Effector memory CD4-positive, alpha-beta T cell (primary cell): ENCODE results near the gene REPS1.

ENCODE experiments used
- DNase-seq, 3 donors: peaks; one replicate each; pipeline ENCODE4 v3.0.0-alpha.2; 2020
- H3K27ac ChIP-seq: 2 replicates; pipeline ENCODE4 v1.7.0; 2013; ENCODE audit warnings: mild to moderate bottlenecking, low read length, moderate library complexity; ENCODE audit not compliant: insufficient read depth, poor library complexity, severe bottlenecking
- H3K27me3 ChIP-seq: replicated peaks from 2 replicates; pipeline ENCODE4 v1.7.0; 2013; ENCODE audit warnings: mild to moderate bottlenecking, low read length; ENCODE audit not compliant: insufficient read depth, control insufficient read depth, poor library complexity, severe bottlenecking
- H3K36me3 ChIP-seq: 2 replicates; pipeline ENCODE4 v1.7.0; 2013; ENCODE audit warnings: mild to moderate bottlenecking, low read length, moderate library complexity; ENCODE audit not compliant: control insufficient read depth, insufficient read depth
- H3K4me1 ChIP-seq: 2 replicates; pipeline ENCODE4 v1.7.0; 2013; ENCODE audit warnings: low read length, mild to moderate bottlenecking; ENCODE audit not compliant: control insufficient read depth, insufficient read depth, poor library complexity, severe bottlenecking
- H3K4me3 ChIP-seq: 2 replicates; pipeline ENCODE4 v1.7.0; 2013; ENCODE audit warnings: low read length, low read depth, mild to moderate bottlenecking; ENCODE audit not compliant: insufficient read depth, poor library complexity, severe bottlenecking
- H3K9me3 ChIP-seq: 2 replicates; pipeline ENCODE4 v1.7.0; 2013; ENCODE audit warnings: mild to moderate bottlenecking, low read length, moderate library complexity; ENCODE audit not compliant: control insufficient read depth

The REPS1 gene

DNA sequence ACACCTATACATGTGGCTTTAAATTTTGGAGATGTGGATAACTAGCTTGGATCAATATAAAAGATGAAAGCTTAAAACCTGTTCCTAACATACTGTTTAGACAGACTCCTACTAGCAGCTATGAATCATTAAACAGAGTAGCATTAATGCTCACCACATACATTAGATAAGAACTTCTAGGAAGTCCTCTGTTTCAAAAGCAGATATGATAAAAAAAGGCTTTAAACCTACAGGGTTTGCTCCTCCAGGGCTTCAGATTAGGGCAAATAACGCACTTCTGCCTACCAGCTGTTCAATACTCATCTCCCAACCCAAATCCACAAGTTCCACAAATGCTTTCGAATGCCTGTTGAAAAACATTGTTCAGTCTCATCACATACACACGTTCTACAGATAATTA, 1.5 kb downstream of the REPS1 start:
- Histone ChIP-seq H3K4me3 (peak overlapping the region; percentile 93), H3K9me3 (no peaks in the 10 kb centered on the region), H3K4me1 (peaks cover 9% of the 10 kb centered on the region), H3K27me3 (no peaks in the 10 kb centered on the region), H3K27ac (peak overlapping the region; percentile 80), H3K36me3 (no peaks in the 10 kb centered on the region)
- DNase-seq, result no peak

DNA sequence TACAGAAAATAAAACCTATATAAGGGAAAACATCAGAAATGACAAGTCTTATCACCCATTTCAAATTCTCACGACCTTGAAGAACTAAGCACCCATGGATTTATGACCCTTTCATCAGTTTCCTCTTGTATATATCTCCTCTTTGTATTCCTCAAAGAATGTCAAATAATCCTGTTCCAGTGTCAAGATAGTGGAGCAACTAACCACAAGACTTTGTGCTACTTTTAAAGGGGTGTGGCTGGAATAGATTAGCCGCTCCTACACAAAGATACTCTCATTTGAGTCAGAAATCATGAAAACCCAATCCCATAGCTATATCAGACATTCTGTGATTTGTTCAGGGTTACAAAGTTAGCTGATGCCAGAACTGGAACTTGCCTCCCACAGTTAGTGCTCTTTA, 6.6 kb downstream of the REPS1 start:
- no peaks in the 10 kb centered on the region for H3K9me3 ChIP-seq
- no peak overlapping the region for H3K4me3 ChIP-seq
- no peaks in the 10 kb centered on the region for H3K36me3 ChIP-seq
- DNase-seq, result no peak
- H3K27ac ChIP-seq, result no peak overlapping the region
- peaks cover 3% of the 10 kb centered on the region for H3K4me1 ChIP-seq
- no peaks in the 10 kb centered on the region for H3K27me3 ChIP-seq

DNA sequence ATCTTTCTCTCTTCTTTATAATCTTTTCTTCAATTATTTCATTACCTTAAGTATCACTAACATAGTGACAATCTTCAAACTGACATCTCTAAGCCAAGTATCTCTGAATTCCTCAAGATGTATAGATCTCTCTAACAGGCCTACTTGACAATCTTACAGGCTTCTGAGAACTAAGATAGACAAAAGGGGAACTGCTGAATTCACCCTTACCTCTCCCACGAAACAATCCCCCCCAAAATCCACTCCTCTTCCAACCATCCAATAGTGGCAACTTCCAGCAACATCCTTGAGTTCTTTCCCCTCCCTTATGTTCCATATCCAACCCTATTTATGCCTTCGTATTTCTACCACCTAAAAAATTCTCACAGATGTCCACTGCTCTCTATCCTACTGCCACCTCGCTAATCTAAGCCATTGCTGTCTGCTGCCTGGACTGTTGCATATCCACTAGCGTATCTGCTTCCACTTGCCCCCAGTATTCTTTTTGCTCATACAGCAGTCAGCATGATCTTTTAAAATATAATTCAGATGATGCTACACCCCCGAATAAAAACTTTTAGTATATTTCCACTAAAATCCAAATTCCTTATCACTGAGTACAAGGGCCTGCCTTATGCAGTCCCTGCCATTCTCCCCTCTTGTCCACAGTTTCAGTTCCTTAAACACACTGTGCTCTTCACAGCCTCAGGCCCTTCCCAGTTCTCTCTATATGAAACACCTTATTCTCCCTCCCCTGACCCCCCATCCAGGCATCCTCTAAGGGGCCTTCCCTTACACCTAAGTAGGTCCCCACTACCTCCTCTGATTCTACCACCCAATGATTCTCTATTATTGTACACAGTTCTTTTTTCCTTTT, 8.0 kb downstream of the REPS1 start:
- Histone ChIP-seq H3K4me3 (no peak overlapping the region), H3K4me1 (peaks cover 3% of the 10 kb centered on the region), H3K36me3 (no peaks in the 10 kb centered on the region), H3K9me3 (no peaks in the 10 kb centered on the region), H3K27me3 (no peaks in the 10 kb centered on the region), H3K27ac (no peak overlapping the region)
- DNase-seq, result no peak

DNA sequence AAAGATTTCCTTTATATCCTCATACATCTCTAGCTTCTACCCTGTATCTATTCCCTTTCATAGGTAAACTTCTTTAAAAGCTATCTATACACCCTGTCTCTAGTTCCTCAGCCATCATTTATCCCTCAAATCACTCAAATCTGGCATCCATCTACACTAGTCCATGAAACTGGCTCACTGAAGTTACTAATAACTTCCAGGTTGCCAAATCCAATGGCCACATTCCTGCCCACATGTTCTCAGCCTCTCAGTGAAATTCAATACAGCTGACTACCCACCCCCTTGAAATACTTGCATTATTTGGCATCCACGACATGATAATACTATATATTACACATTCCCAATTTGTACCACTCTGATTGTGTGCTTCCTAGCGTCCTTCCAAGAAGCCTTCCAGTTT, 8.7 kb downstream of the REPS1 start:
- Histone ChIP-seq H3K36me3 (no peaks in the 10 kb centered on the region), H3K9me3 (no peaks in the 10 kb centered on the region), H3K4me3 (no peak overlapping the region), H3K27me3 (no peaks in the 10 kb centered on the region), H3K4me1 (peaks cover 3% of the 10 kb centered on the region), H3K27ac (no peak overlapping the region)
- DNase-seq, result no peak

DNA sequence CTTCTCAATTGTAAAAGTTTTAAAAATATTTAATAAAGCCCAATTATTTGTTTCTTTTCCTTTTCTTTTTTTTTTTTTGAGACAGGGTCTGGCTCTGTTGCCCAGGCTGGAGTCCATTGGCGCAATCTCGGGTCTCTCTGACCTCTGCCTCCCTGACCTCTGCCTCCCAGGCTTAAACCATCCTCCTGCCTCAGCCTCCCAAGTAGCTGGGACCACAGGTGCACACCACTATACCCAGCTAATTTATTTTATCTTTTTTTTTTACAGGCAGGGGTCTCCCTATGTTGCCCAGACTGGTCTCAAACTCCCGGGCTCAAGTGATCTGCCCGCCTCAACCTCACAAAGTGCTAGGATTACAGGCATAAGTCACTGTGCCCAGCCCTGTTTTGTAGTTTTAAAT, 9.8 kb downstream of the REPS1 start:
- no peak for DNase-seq
- Histone ChIP-seq H3K27ac (no peak overlapping the region), H3K9me3 (no peaks in the 10 kb centered on the region), H3K36me3 (no peaks in the 10 kb centered on the region), H3K4me3 (no peak overlapping the region), H3K4me1 (peaks cover 3% of the 10 kb centered on the region), H3K27me3 (no peaks in the 10 kb centered on the region)

DNA sequence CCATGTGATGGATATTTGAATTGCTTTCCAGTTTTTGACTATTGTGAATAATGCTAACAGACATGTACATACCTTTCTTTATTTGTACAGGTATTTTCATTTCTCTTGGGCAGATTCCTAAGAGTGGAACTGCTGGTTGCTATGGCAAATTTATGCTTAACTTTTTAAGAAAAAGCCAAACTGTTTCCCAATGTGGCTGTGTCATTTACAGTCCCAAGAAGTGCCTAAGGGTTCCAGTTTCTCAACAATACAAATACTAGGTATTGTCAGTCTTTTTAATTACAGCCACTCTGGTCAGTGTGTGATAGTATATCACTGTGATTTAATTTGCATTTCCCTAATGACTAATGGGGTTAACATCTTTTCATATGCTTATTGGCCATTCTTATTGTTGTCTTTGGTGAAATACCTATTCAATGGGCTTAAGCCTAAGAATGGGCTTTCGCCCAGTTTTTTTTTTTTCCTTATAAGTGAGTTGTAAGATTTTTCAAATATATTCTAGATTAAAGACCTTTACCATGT, 10.3 kb downstream of the REPS1 start:
- peaks cover 5% of the 10 kb centered on the region for H3K4me1 ChIP-seq
- H3K4me3 ChIP-seq, result no peak overlapping the region
- no peaks in the 10 kb centered on the region for H3K36me3 ChIP-seq
- no peaks in the 10 kb centered on the region for H3K27me3 ChIP-seq
- no peaks in the 10 kb centered on the region for H3K9me3 ChIP-seq
- H3K27ac ChIP-seq, result no peak overlapping the region
- DNase-seq, result no peak

DNA sequence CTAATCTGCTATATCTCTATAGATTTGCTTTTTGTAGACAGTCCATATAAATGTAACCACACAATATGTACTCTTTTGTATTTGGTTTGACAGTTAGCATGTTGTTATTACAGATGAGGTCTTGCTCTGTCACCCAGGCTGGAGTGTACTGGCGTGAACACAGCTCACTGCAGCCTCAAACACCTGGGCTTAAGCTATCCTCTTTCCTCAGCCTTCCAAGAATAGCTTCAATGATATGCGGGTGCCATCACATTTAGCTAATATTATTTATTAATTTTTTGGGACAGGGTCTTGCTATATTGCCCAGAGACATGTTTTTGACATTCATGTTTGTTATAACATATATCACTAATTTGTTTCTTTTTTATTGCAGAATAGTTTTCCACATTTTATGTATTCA, 10.8 kb downstream of the REPS1 start:
- H3K4me1 ChIP-seq, result peaks cover 5% of the 10 kb centered on the region
- no peaks in the 10 kb centered on the region for H3K9me3 ChIP-seq
- no peaks in the 10 kb centered on the region for H3K27me3 ChIP-seq
- H3K27ac ChIP-seq, result no peak overlapping the region
- no peaks in the 10 kb centered on the region for H3K36me3 ChIP-seq
- no peak for DNase-seq
- no peak overlapping the region for H3K4me3 ChIP-seq

DNA sequence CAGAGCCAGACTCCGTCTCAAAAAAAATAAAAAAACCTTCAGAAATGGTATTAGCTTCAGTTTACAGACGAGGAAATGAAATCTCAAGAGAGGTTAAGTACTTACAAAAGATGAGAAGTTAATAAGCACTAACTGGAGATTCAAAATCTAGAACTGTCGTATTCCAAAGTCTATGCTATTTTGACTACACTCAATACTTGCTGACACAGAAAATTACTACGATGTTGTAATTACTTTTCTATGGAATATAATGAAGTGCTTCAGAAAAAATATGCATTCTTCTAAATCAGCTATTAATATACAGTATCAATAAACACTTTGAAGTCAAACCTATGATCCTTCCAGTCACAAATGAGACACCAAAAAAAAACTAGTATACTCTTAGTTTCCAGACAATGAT, 12.2 kb downstream of the REPS1 start:
- no peaks in the 10 kb centered on the region for H3K36me3 ChIP-seq
- no peak for DNase-seq
- H3K27me3 ChIP-seq, result no peaks in the 10 kb centered on the region
- peaks cover 5% of the 10 kb centered on the region for H3K4me1 ChIP-seq
- H3K4me3 ChIP-seq, result no peak overlapping the region
- H3K27ac ChIP-seq, result no peak overlapping the region
- H3K9me3 ChIP-seq, result no peaks in the 10 kb centered on the region

DNA sequence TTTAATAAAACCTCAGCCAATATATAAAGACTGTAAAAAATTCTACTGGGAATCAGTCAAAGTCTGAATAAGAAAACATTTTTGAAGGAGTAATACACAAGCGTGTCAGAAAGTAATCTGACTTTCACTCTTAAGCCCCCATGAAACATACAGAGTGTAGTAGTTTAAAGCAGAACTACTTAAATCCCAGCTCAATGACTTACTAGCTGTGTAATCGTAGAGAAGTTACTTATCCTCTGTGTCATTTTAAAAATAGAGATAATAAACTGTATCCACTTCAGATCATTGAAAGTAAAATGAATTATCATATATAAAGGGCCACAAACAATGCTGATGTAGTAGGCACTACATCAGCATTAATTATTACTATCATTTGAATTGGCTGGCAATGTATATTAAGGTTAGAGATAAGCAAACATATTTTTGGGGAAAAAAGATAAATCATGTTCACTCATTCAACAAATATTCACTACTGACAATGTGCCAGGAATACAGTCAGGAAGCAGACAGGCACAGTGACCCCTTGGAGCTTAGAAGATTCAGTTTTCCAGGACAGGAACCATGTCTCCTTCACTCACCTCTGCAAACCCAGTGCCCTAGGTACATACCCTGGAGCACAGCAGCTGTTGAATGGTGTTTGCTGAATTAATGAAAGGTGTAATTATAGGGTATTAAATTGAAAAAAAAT, 14.4 kb downstream of the REPS1 start:
- Histone ChIP-seq H3K27ac (no peak overlapping the region), H3K4me3 (no peak overlapping the region), H3K4me1 (peaks cover 5% of the 10 kb centered on the region), H3K9me3 (no peaks in the 10 kb centered on the region), H3K27me3 (no peaks in the 10 kb centered on the region), H3K36me3 (no peaks in the 10 kb centered on the region)
- no peak for DNase-seq

DNA sequence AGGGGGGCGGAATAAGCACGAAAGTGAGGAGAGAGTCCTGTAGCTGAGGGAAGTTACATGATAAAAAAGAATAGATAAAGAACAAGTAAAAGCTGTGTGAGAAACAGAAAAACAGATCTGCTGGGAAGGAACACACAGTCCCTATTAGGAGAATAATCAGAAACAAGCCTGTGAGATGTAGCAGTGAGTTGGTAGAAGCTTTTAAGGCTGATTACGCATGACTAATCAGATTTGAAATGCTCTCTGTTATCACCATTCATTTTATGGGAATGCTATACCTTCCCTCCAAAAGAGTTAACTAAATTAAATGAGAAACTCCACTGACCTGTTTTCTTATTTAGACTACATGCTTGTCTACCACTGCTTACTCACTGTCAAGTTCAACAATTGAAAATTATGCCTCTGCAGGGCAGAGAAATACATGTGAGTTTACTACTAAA, 15.8 kb downstream of the REPS1 start:
- Histone ChIP-seq H3K4me1 (peaks cover 5% of the 10 kb centered on the region), H3K4me3 (no peak overlapping the region), H3K27me3 (no peaks in the 10 kb centered on the region), H3K9me3 (no peaks in the 10 kb centered on the region), H3K36me3 (no peaks in the 10 kb centered on the region), H3K27ac (no peak overlapping the region)
- no peak for DNase-seq
